SK-N-SH (cell line): Measurements from ENCODE around the gene FRMPD4. TPM values are rescaled to one million over a fixed set of nuclear protein-coding genes. Genes with fewer than 3 reads are reported as not detected.

Experiments used
- CTCF ChIA-PET: fragments of 300-600, 350-600 bp; formaldehyde crosslinking; extraction: SDS; loops from one replicate; lab custom pipeline; 2021; lab: Yijun Ruan, JAX
- POLR2A ChIA-PET: fragments of 350-600 bp; sonication (Branson Sonifier 250); formaldehyde crosslinking; extraction: SDS; loops from one replicate; lab custom pipeline; 2020; ENCODE audit warnings: antibody characterized with exemption, inconsistent platforms; lab: Yijun Ruan, JAX
- DNase-seq: peaks from one replicate; pipeline ENCODE4 v3.0.0; 2012
- H2AFZ ChIP-seq: fragments of 200-600 bp; sonication (generic); 2 replicates; pipeline ENCODE4 v1.8.1; 2016; ENCODE audit warnings: antibody characterized with exemption, mild to moderate bottlenecking, low read depth
- H3F3A ChIP-seq: fragments of 200-600 bp; sonication (generic); replicated peaks from 2 replicates; pipeline ENCODE3; 2016; ENCODE audit warnings: antibody characterized with exemption, mild to moderate bottlenecking; ENCODE audit not compliant: insufficient read depth
- H3K27ac ChIP-seq, 2 experiments: fragments of 200-500 bp in 1 of 2; fragments of 200-600 bp in 1 of 2; sonication (Bioruptor generic) in 1 of 2; sonication (generic), shearing (Covaris generic) in 1 of 2; 2 replicates each; pipeline versions ENCODE4 v1.5.1 to v1.6.1; 2014 to 2016; ENCODE audit warnings: low read depth in 2 of 2, inconsistent platforms in 1 of 2, low read length in 1 of 2, mild to moderate bottlenecking in 1 of 2, mixed read lengths in 1 of 2
- H3K27me3 ChIP-seq: fragments of 200-600 bp; sonication (generic), shearing (Covaris generic); 2 replicates; pipeline ENCODE4 v1.6.1; 2016; ENCODE audit warnings: mixed run types; ENCODE audit not compliant: insufficient read depth
- H3K36me3 ChIP-seq, 2 experiments: fragments of 200-500 bp in 1 of 2; fragments of 200-600 bp in 1 of 2; sonication (Bioruptor generic) in 1 of 2; sonication (generic) in 1 of 2; replicated peaks in 1 of 2; 2 replicates each; pipeline versions ENCODE3 to v1.5.1; 2014 to 2016; ENCODE audit warnings: low read length in 1 of 2, mild to moderate bottlenecking in 1 of 2; ENCODE audit not compliant: insufficient read depth in 2 of 2, control insufficient read depth in 1 of 2
- H3K4me1 ChIP-seq, 2 experiments: fragments of 200-500 bp in 1 of 2; fragments of 200-600 bp in 1 of 2; sonication (Bioruptor generic) in 1 of 2; sonication (generic), shearing (Covaris generic) in 1 of 2; 2 replicates each; pipeline versions ENCODE4 v1.5.1 to v1.6.1; 2014 to 2016; ENCODE audit warnings: low read depth in 1 of 2, low read length in 1 of 2, mixed run types in 1 of 2; ENCODE audit not compliant: insufficient read depth in 2 of 2, control insufficient read depth in 1 of 2
- H3K4me2 ChIP-seq: fragments of 200-600 bp; sonication (generic), shearing (Covaris generic); 2 replicates; pipeline ENCODE4 v1.6.1; 2017; ENCODE audit warnings: mixed run types
- H3K4me3 ChIP-seq, 2 experiments: fragments of 200-500 bp in 1 of 2; fragments of 200-600 bp in 1 of 2; sonication (Bioruptor generic) in 1 of 2; sonication (generic), shearing (Covaris generic) in 1 of 2; 2 replicates each; pipeline versions ENCODE4 v1.5.1 to v1.8.1; 2014 to 2016; ENCODE audit warnings: low read depth in 2 of 2, inconsistent platforms in 1 of 2, low read length in 1 of 2, mild to moderate bottlenecking in 1 of 2, mixed read lengths in 1 of 2, moderate library complexity in 1 of 2
- H3K79me2 ChIP-seq: fragments of 200-600 bp; sonication (generic); 2 replicates; pipeline ENCODE4 v1.8.1; 2017; ENCODE audit warnings: mild to moderate bottlenecking; ENCODE audit not compliant: insufficient read depth
- H3K9ac ChIP-seq: fragments of 200-600 bp; sonication (generic); 2 replicates; pipeline ENCODE4 v1.6.1; 2017; ENCODE audit warnings: mixed run types
- H3K9me2 ChIP-seq: fragments of 200-600 bp; sonication (generic); 2 replicates; pipeline ENCODE4 v1.6.1; 2017; ENCODE audit warnings: mixed run types
- H3K9me3 ChIP-seq: fragments of 200-600 bp; sonication (generic); 2 replicates; pipeline ENCODE4 v1.6.1; 2017; ENCODE audit warnings: mixed run types, mild to moderate bottlenecking, moderate library complexity
- H4K20me1 ChIP-seq: fragments of 200-600 bp; sonication (generic); 2 replicates; pipeline ENCODE4 v1.6.1; 2017; ENCODE audit warnings: mild to moderate bottlenecking, mixed run types; ENCODE audit not compliant: insufficient read depth
- EP300 ChIP-seq, 2 experiments: IDR thresholded peaks; 2 replicates each; pipeline versions ENCODE4 v1.4.0 to v1.6.1; 2012; ENCODE audit warnings: borderline replicate concordance in 1 of 2, low read depth in 1 of 2, low read length in 1 of 2
- EZH2phosphoT487 ChIP-seq: fragments of 200-600 bp; sonication (generic); IDR thresholded peaks from 2 replicates; pipeline ENCODE4 v1.6.1; 2017; ENCODE audit warnings: low read depth, mixed run types, mild to moderate bottlenecking, antibody characterized with exemption, moderate library complexity, borderline replicate concordance
- FOSL2 ChIP-seq: IDR thresholded peaks from 2 replicates; pipeline ENCODE4 v1.4.0; 2012; ENCODE audit warnings: low read depth, mild to moderate bottlenecking, moderate library complexity, borderline replicate concordance
- GABPA ChIP-seq: IDR thresholded peaks from 2 replicates; pipeline ENCODE4 v1.4.0; 2012; ENCODE audit warnings: low read depth, mild to moderate bottlenecking
- GATA2 ChIP-seq: sonication (generic); formaldehyde crosslinking; IDR thresholded peaks from 2 replicates; pipeline ENCODE4 v1.5.0; 2020; ENCODE audit warnings: mild to moderate bottlenecking, missing genetic modification reagents
- MXI1 ChIP-seq: IDR thresholded peaks from 2 replicates; pipeline ENCODE4 v1.6.1; 2012; ENCODE audit warnings: mild to moderate bottlenecking, low read depth, low read length, improper control_type of control experiment
- RFX5 ChIP-seq: IDR thresholded peaks from 2 replicates; pipeline ENCODE4 v1.6.1; 2012; ENCODE audit warnings: mild to moderate bottlenecking, improper control_type of control experiment, low read length
- RXRA ChIP-seq: IDR thresholded peaks from 2 replicates; pipeline ENCODE4 v1.4.0; 2012; ENCODE audit warnings: low read depth, mild to moderate bottlenecking, borderline replicate concordance
- SIN3A ChIP-seq: IDR thresholded peaks from 2 replicates; pipeline ENCODE4 v1.6.1; 2012; ENCODE audit warnings: low read depth, mild to moderate bottlenecking, low read length, moderate library complexity, borderline replicate concordance
- TAF1 ChIP-seq: IDR thresholded peaks from 2 replicates; pipeline ENCODE4 v1.6.1; 2012; ENCODE audit warnings: low read depth, mild to moderate bottlenecking, low read length, moderate library complexity, borderline replicate concordance
- WGBS: methylation state at CpG from one replicate; pipeline ENCODE4 v1.1.6; 2017; ENCODE audit warnings: low lambda C conversion rate; 5-methylcytosine and 5-hydroxymethylcytosine counted together
- polyA plus RNA-seq, 3 experiments: library from polyadenylated mRNA; depleted of rRNA; stranded (reverse); fragments of >200 nt; gene quantifications; 2 replicates each; pipeline ENCODE4 v1.2.3, GENCODE V29; 2012

The FRMPD4 gene
- polyA plus RNA-seq, 1 of the 3 experiments (the other 2 are of a cell fraction): not detected

DNA sequence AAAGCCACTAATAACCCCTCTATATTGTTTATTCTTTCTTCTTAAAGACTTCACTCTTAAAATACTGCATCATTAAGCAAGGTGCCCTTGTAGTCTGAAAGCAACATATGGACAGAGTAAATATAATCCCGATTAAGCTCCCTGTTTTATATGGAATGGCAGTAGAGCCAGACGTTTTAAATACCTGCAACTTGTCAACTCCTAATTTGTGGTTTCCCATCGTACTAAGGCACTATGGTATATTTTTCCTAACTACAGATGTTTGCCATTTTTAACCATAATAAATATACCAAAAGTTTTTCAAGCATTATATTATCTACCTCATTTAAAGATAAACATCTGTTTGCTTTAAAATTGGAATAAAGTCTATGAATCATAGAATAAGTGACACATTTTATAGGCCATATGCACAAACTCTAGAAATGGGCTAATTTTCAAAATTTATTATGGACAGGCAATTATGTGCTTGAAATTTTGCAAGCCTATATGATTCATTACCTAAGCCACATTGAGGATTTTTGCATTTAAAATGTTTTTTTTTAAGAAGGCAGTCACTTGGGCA is 194.6 kb downstream of the FRMPD4 start:
- Histone ChIP-seq H3K4me1 (no peaks in the 10 kb centered on the region), H3K79me2 (no peaks in the 10 kb centered on the region), H3K4me3 (no peak overlapping the region), H3K36me3 (no peaks in the 10 kb centered on the region), H4K20me1 (no peaks in the 10 kb centered on the region), H3K9ac (no peak overlapping the region), H2AFZ (no peak overlapping the region), H3K9me2 (no peaks in the 10 kb centered on the region), H3F3A (no peaks in the 10 kb centered on the region), H3K9me3 (no peaks in the 10 kb centered on the region), H3K27me3 (peaks cover 5% of the 10 kb centered on the region; the same call in 1 of the 2 replicates), H3K4me2 (no peak overlapping the region), H3K27ac (no peak overlapping the region)
- CTCF ChIA-PET: no interaction called here
- POLR2A ChIA-PET: no interaction called here
- no peak for DNase-seq
- TF ChIP-seq GATA2 (CRISPR knock-in tag): no peak
- 7% methylated on average over 3 of the region's 3 CpGs for WGBS

DNA sequence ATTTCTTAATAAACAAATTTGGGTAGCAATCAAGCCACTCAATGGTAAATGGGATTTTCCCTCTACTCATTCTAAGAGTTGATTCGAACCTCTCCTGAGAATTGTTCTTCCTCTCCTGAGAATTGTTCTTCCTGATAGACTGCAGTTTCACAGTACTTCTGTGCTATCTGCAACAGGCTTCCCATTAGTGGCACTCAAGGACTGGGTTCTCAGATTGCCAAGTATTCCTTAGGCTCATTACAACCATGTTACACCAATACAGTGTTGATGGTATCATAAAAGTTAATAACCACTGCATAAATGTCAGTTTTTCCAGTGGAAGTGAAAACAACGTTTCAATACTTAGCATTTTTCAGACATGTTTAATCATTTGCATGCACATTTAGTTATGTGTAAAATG is 201.6 kb downstream of the FRMPD4 start:
- Histone ChIP-seq H3K9me2 (no peaks in the 10 kb centered on the region), H2AFZ (no peak overlapping the region), H3K9ac (no peak overlapping the region), H4K20me1 (no peaks in the 10 kb centered on the region), H3K36me3 (no peaks in the 10 kb centered on the region), H3K4me3 (no peak overlapping the region), H3K27ac (no peak overlapping the region), H3K4me2 (no peak overlapping the region), H3K27me3 (0 out of 2 replicates have a peak, but pooled peaks cover 5% of the 10 kb centered on the region), H3F3A (no peaks in the 10 kb centered on the region), H3K9me3 (no peaks in the 10 kb centered on the region), H3K4me1 (no peaks in the 10 kb centered on the region), H3K79me2 (no peaks in the 10 kb centered on the region)
- TF ChIP-seq RXRA: no peak
- no peak for TF ChIP-seq GATA2 (CRISPR knock-in tag)
- no peak for TF ChIP-seq TAF1
- no peak for TF ChIP-seq SIN3A
- TF ChIP-seq FOSL2: no peak
- TF ChIP-seq EZH2phosphoT487: no peak
- TF ChIP-seq RFX5: no peak
- no peak for TF ChIP-seq MXI1
- no peak for TF ChIP-seq GABPA
- 2% methylated on average over 2 of the region's 2 CpGs for WGBS
- ChIA-PET CTCF (no interaction called here), POLR2A (no interaction called here)
- no peak for DNase-seq

DNA sequence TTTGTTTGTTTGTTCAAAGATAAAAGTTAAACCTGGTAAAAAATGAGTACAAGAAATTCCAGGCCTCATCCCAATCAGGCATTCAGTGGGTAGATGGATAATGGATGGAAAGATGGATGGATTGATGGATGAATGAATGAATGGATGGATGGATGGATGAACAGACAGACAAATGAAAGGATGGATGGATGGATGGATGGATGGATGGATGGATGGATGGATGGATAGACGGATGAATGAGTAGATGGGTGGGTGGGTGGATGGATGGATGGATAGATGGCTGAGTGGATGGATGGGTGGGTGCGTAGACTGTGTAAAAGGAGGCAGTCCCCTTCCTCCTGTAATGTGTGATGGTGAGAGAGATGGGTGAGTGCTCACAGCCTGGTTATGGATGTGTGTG is 206.7 kb downstream of the FRMPD4 start:
- Histone ChIP-seq H3K9ac (no peak overlapping the region), H2AFZ (no peak overlapping the region), H3K4me2 (no peak overlapping the region), H3K4me3 (no peak overlapping the region), H3K36me3 (no peaks in the 10 kb centered on the region), H3K79me2 (no peaks in the 10 kb centered on the region), H3K27ac (no peak overlapping the region), H3K9me2 (no peaks in the 10 kb centered on the region), H3F3A (no peaks in the 10 kb centered on the region), H3K9me3 (no peaks in the 10 kb centered on the region), H4K20me1 (no peaks in the 10 kb centered on the region), H3K4me1 (no peaks in the 10 kb centered on the region), H3K27me3 (0 out of 2 replicates have a peak, but pooled peaks cover 5% of the 10 kb centered on the region)
- no peak for DNase-seq
- WGBS: 10% methylated on average over 2 of the region's 2 CpGs
- TF ChIP-seq FOSL2: no peak
- TF ChIP-seq EP300 (IDR thresholded peaks at IDR 0.05; ENCODE audit: borderline replicate concordance in 1 of 2, low read depth in 1 of 2, low read length in 1 of 2): no peak
- no peak for TF ChIP-seq MXI1
- no peak for TF ChIP-seq SIN3A
- ChIA-PET CTCF (no interaction called here), POLR2A (no interaction called here)
